ENCODE results near the gene NOS2. TPM values are rescaled to one million over a fixed set of nuclear protein-coding genes. Genes with fewer than 3 reads are reported as not detected.
"Not testable (repeated sequence)": the region's sequence is repeated elsewhere in the genome, so short reads cannot be mapped to it uniquely, and the experiment has no call there.

NOS2 gene
- total RNA-seq, 1 donor from 2014 or later, result not detected

DNA sequence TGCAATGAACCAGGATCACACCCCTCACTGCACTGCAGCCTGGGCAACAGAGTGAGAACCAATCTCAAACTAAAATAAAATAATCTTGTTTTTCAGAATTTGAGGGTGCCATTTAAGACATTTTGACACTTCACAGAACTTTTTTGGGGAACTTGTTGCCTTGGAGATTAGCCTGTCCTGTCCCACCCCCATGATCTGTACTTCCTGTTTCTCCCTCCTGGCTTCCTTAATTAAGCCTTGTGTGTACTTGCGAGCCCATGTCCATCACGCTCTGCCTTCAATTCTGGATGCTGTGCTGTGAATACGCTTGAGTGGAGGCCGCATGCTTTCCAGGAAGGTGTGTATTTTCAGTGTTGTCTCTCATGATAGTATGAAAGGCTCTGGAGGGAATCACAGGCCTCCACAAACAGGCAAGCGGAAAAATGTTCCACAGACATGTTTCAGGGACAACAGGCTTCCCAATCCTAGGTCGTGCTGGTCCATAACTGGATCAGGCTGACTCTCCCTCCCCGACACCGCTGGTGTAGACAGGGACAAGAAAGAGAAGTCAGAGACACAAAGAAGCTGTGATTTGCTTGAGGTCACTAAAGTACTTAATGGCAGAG is 56.9 kb downstream of the NOS2 start:
- Mint-ChIP-seq H3K36me3 (ENCODE audit: low read depth) (no peaks in the 10 kb centered on the region), H3K4me3 (ENCODE audit: low read depth) (no peak overlapping the region), H3K4me1 (ENCODE audit: low read depth) (no peaks in the 10 kb centered on the region), H3K27ac (no peak overlapping the region), H3K9me3 (no peaks in the 10 kb centered on the region), H3K27me3 (ENCODE audit: low read depth) (no peaks in the 10 kb centered on the region)
- intact Hi-C loops (cut with micrococcal nuclease), result no loop called here
- DNase-seq (ENCODE audit: low spot score), result no peak

DNA sequence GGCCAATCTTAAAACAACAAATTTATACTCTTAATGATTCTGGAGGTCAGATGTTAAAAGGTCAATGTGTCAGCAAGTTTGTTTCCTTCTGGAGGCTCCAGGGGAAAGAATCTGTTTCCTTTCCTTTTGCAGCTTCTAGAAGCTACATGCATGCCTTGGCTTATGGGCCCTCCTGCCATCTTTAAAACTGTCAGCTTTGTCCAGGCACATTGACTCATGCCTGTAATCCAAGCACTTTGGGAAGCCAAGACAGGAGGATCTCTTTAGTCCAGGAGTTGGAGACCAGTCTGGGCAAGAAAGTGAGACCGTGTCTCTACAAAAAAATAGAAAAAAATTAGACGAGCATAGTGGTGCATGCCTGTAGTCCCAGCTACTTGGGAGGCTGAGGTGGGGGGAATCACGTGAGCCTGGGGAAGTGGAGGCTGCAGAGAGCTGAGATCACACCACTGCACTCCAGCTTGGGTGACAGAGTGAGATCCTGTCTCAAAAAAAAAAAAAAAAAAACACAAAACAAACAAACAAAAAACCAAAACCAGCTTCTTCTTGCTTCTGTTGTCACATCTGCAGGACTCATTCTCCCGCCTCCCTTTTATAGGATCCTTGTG is 58.3 kb downstream of the NOS2 start:
- no peaks in the 10 kb centered on the region for H3K36me3 Mint-ChIP-seq (ENCODE audit: low read depth)
- H3K9me3 Mint-ChIP-seq, result no peaks in the 10 kb centered on the region
- no peak overlapping the region for H3K4me3 Mint-ChIP-seq (ENCODE audit: low read depth)
- intact Hi-C loops (cut with micrococcal nuclease), result no loop called here
- DNase-seq (ENCODE audit: low spot score), result no peak
- H3K4me1 Mint-ChIP-seq (ENCODE audit: low read depth), result no peaks in the 10 kb centered on the region
- H3K27ac Mint-ChIP-seq, result no peak overlapping the region
- peaks cover 4% of the 10 kb centered on the region for H3K27me3 Mint-ChIP-seq (ENCODE audit: low read depth)

DNA sequence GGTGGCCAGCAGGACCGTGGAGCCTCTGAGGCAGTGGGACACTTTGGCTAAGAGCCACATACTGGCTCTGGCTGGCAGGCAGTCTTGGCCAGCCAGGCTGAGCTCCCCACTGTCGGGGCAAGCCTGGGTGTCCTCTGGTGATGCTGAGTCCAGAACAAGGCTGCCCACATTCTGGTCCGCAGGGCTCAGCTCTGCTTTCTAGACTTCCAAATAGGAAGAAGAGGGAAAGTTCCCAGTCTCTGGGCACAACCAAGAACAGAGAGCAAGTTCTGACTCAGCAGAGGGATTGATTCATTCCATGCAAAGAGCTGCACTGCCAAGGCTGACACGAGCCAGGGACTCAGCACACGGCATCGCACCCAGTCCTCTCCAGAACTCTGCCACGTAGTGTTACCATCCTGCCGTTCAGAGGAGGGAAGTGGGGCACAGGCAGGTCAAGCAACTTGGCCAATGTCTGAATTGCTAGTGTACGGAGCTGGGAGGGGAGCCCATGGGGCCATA is 58.9 kb downstream of the NOS2 start:
- intact Hi-C loops (cut with micrococcal nuclease), result no loop called here
- H3K27ac Mint-ChIP-seq, result no peak overlapping the region
- DNase-seq (ENCODE audit: low spot score), result no peak
- no peak overlapping the region for H3K4me3 Mint-ChIP-seq (ENCODE audit: low read depth)
- H3K9me3 Mint-ChIP-seq, result no peaks in the 10 kb centered on the region
- no peaks in the 10 kb centered on the region for H3K4me1 Mint-ChIP-seq (ENCODE audit: low read depth)
- no peaks in the 10 kb centered on the region for H3K36me3 Mint-ChIP-seq (ENCODE audit: low read depth)
- peaks cover 4% of the 10 kb centered on the region for H3K27me3 Mint-ChIP-seq (ENCODE audit: low read depth)

GRCh38 chr17:27740541-27740940 is 59.8 kb downstream of the NOS2 start:
- H3K4me1 Mint-ChIP-seq (ENCODE audit: low read depth); H3K9me3 Mint-ChIP-seq; DNase-seq (ENCODE audit: low spot score); intact Hi-C loops (cut with micrococcal nuclease); H3K27me3 Mint-ChIP-seq (ENCODE audit: low read depth); H3K4me3 Mint-ChIP-seq (ENCODE audit: low read depth); H3K27ac Mint-ChIP-seq; H3K36me3 Mint-ChIP-seq (ENCODE audit: low read depth): not testable (repeated sequence)

DNA sequence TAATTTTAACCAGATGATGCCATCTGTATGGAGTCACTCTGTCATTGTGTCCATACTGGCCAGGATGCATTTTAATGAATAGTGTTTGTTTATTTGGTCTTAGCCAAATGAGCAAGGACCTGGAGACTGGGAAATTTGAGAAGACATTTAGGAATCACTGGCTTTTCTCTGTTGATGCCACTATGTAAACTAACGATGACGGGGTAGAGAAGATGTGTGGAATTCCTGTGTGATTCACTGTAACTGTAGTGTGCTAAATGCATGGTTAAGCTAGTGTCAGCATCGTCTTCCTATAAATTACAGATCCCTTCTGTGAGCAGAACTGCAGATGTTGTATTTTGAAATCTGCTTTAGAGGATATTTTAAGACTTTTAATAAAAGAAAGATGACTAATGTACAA is 66.6 kb downstream of the NOS2 start:
- H3K36me3 Mint-ChIP-seq (ENCODE audit: low read depth), result no peaks in the 10 kb centered on the region
- H3K9me3 Mint-ChIP-seq, result no peaks in the 10 kb centered on the region
- H3K4me3 Mint-ChIP-seq (ENCODE audit: low read depth), result no peak overlapping the region
- intact Hi-C loops (cut with micrococcal nuclease), result no loop called here
- H3K4me1 Mint-ChIP-seq (ENCODE audit: low read depth), result no peaks in the 10 kb centered on the region
- H3K27me3 Mint-ChIP-seq (ENCODE audit: low read depth), result peaks cover 23% of the 10 kb centered on the region
- DNase-seq (ENCODE audit: low spot score), result no peak
- no peak overlapping the region for H3K27ac Mint-ChIP-seq

DNA sequence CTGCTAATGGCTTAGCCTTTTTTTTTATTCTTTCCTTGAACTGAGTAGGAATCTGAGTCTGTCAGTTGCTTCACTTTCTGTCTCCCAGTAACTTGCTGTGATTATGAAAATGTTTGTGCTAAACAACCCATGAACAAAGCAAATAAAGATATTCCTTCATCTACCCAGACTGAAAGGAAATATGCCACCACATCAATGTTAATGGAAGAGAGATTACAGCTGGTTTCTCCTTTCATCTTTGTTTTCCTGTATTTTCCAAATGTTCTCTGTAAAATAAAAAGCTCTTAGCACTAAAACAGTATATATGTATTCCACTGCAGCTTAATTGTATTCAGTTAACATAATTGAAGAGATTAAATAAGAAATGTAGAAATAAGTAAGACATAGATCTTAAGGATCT is 67.6 kb downstream of the NOS2 start:
- intact Hi-C loops (cut with micrococcal nuclease); DNase-seq (ENCODE audit: low spot score); H3K9me3 Mint-ChIP-seq; H3K4me1 Mint-ChIP-seq (ENCODE audit: low read depth); H3K27ac Mint-ChIP-seq; H3K36me3 Mint-ChIP-seq (ENCODE audit: low read depth); H3K4me3 Mint-ChIP-seq (ENCODE audit: low read depth): not testable (repeated sequence)
- H3K27me3 Mint-ChIP-seq (ENCODE audit: low read depth), result peaks cover 23% of the 10 kb centered on the region

DNA sequence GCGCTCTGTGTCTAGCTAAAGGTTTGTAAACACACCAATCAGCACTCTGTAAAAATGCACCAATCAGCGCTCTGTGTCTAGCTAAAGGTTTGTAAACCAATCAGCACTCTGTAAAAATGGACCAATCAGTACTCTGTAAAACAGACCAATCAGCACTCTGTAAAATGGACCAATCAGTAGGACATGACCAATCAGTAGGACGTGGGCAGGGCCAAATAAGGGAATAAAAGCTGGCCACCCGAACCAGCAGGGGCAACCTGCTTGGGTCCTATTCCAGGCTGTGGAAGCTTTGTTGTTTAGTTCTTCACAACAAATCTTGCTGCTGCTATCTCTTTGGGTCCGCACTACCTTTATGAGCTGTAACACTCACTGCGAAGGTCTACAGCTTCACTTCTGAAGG is 74.3 kb downstream of the NOS2 start:
- intact Hi-C loops (cut with micrococcal nuclease); H3K27me3 Mint-ChIP-seq (ENCODE audit: low read depth); H3K9me3 Mint-ChIP-seq; H3K4me3 Mint-ChIP-seq (ENCODE audit: low read depth); H3K27ac Mint-ChIP-seq; H3K36me3 Mint-ChIP-seq (ENCODE audit: low read depth); DNase-seq (ENCODE audit: low spot score); H3K4me1 Mint-ChIP-seq (ENCODE audit: low read depth): not testable (repeated sequence)

- no peaks in the 10 kb centered on the region for H3K36me3 Mint-ChIP-seq (ENCODE audit: low read depth)
- H3K9me3 Mint-ChIP-seq, result no peaks in the 10 kb centered on the region
Observed at GRCh38 chr17:27721797-27722196, 78.5 kb downstream of the NOS2 start.

More at GRCh38 chr17:27721797-27722196, 78.5 kb downstream of the NOS2 start:
- no peaks in the 10 kb centered on the region for H3K4me1 Mint-ChIP-seq (ENCODE audit: low read depth)
- H3K27ac Mint-ChIP-seq, result no peak overlapping the region
- H3K4me3 Mint-ChIP-seq (ENCODE audit: low read depth), result no peak overlapping the region
- peaks cover 3% of the 10 kb centered on the region for H3K27me3 Mint-ChIP-seq (ENCODE audit: low read depth)
- intact Hi-C loops (cut with micrococcal nuclease), result no loop called here
- no peak for DNase-seq (ENCODE audit: low spot score)

Other genes with a start within 250 kb of the NOS2 start
- 35.1 and 35.8 TPM in 2 replicates for gene LGALS9, start 169.3 kb downstream of the NOS2 start, total RNA-seq
- 3.0 and 3.1 TPM in 2 replicates for gene LYRM9, start 92.8 kb upstream of the NOS2 start, total RNA-seq
- 10.7 and 11.3 TPM in 2 replicates for gene NLK, start 242.1 kb upstream of the NOS2 start, total RNA-seq